Measurements from ENCODE around the gene PRICKLE1.

- TF ChIP-seq CTCF (IDR thresholded peaks at IDR 0.05; ENCODE audit: extremely low read depth in 1 of 2, insufficient read depth in 1 of 2, low read depth in 1 of 2, low read length in 2 of 2) (no peak), POLR2AphosphoS5 (IDR thresholded peaks at IDR 0.05; ENCODE audit: insufficient read depth, low read depth, low read length) (no peak)
These were observed 103.1 kb downstream of the PRICKLE1 start for GRCh38 chr12:42486407-42486806.

Data from endothelial cell of umbilical vein (primary cell).